RWPE2 (cell line): ENCODE measurements around the gene ANXA9.

Experiments
- ATAC-seq: fragments of 200-7000 bp; cut with Tn5 transposase; 3 replicates; pipeline ENCODE4 v1.9.1; 2021; ENCODE audit warnings: low read depth
- DNase-seq: peaks from one replicate; pipeline ENCODE4 v3.0.0-alpha.2; 2020; ENCODE audit warnings: low spot score
- H3K27ac ChIP-seq: fragments of 450-650 bp; 2 replicates; pipeline ENCODE4 v1.5.1; 2017; ENCODE audit warnings: mild to moderate bottlenecking; ENCODE audit not compliant: poor library complexity, severe bottlenecking
- H3K27me3 ChIP-seq: fragments of 250-450 bp; sonication (Bioruptor Pico); 2 replicates; pipeline ENCODE4 v1.5.1; 2021; ENCODE audit warnings: mild to moderate bottlenecking, moderate library complexity; ENCODE audit not compliant: insufficient read depth, poor library complexity, severe bottlenecking
- H3K36me3 ChIP-seq: fragments of 250-450 bp; sonication (Bioruptor Pico); 2 replicates; pipeline ENCODE4 v1.5.1; 2020; ENCODE audit warnings: low read depth, mild to moderate bottlenecking, moderate library complexity
- H3K4me1 ChIP-seq: fragments of 250-450 bp; sonication (Bioruptor Pico); 2 replicates; pipeline ENCODE4 v1.5.1; 2021; ENCODE audit warnings: mild to moderate bottlenecking, moderate library complexity; ENCODE audit not compliant: insufficient read depth, poor library complexity, severe bottlenecking
- H3K4me3 ChIP-seq: fragments of 250-450 bp; sonication (Bioruptor Pico); 2 replicates; pipeline ENCODE4 v1.5.1; 2021; ENCODE audit warnings: mild to moderate bottlenecking, moderate library complexity; ENCODE audit not compliant: severe bottlenecking
- H3K9me3 ChIP-seq: fragments of 250-450 bp; sonication (Bioruptor Pico); 2 replicates; pipeline ENCODE4 v1.5.1; 2021; ENCODE audit warnings: mild to moderate bottlenecking, moderate library complexity; ENCODE audit not compliant: severe bottlenecking
- TF ChIP-seq, protein P1 (sequence below): fragments of 450-650 bp; IDR thresholded peaks from one replicate; pipeline ENCODE4 v1.5.1; 2017; ENCODE audit warnings: mild to moderate bottlenecking, moderate library complexity; ENCODE audit not compliant: poor library complexity, severe bottlenecking

ANXA9 gene

GRCh38 chr1:151036356-151036755 lies 54.3 kb downstream of the ANXA9 start, which contains the start of gene BNIPL:
BNIPL (plus strand) TSS chr1:151036586; CDS start chr1:151036726, 140 bp downstream.
- no peaks in the 10 kb centered on the region for H3K27me3 ChIP-seq
- TF ChIP-seq, protein P1, sequence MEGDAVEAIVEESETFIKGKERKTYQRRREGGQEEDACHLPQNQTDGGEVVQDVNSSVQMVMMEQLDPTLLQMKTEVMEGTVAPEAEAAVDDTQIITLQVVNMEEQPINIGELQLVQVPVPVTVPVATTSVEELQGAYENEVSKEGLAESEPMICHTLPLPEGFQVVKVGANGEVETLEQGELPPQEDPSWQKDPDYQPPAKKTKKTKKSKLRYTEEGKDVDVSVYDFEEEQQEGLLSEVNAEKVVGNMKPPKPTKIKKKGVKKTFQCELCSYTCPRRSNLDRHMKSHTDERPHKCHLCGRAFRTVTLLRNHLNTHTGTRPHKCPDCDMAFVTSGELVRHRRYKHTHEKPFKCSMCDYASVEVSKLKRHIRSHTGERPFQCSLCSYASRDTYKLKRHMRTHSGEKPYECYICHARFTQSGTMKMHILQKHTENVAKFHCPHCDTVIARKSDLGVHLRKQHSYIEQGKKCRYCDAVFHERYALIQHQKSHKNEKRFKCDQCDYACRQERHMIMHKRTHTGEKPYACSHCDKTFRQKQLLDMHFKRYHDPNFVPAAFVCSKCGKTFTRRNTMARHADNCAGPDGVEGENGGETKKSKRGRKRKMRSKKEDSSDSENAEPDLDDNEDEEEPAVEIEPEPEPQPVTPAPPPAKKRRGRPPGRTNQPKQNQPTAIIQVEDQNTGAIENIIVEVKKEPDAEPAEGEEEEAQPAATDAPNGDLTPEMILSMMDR = no peak
- H3K36me3 ChIP-seq = peaks cover 14% of the 10 kb centered on the region
- no peak for ATAC-seq
- no peaks in the 10 kb centered on the region for H3K4me1 ChIP-seq
- DNase-seq = no peak
- no peak within 1 kb of the TSS for H3K4me3 ChIP-seq
- H3K27ac ChIP-seq = no peak within 1 kb of the TSS
- no peaks in the 10 kb centered on the region for H3K9me3 ChIP-seq

DNA sequence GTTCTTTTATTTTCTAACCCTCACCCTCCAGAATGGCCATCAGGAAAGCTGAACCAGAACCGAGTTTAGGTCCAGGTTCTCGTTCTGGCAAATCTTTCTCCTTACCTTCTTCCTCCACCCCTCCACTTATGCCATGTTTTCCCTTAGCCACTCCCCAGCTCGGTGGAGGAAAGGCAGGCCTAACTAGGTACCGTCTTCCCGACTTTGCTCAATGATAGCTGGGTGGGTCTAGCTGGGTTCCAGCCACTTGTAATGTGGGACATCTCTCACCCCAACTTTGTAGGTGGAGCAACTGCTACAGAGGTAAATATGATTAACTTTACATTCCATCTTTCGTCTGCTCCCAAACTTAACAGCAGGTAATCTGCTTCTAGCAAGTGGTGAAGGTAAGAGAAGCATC lies 54.9 kb downstream of the ANXA9 start:
- Histone ChIP-seq H3K4me1 (no peaks in the 10 kb centered on the region), H3K4me3 (no peak overlapping the region), H3K9me3 (no peaks in the 10 kb centered on the region), H3K27me3 (no peaks in the 10 kb centered on the region), H3K36me3 (peaks cover 9% of the 10 kb centered on the region), H3K27ac (no peak overlapping the region)
- DNase-seq (no peak), ATAC-seq (no peak)
- TF ChIP-seq, protein P1 = no peak

DNA sequence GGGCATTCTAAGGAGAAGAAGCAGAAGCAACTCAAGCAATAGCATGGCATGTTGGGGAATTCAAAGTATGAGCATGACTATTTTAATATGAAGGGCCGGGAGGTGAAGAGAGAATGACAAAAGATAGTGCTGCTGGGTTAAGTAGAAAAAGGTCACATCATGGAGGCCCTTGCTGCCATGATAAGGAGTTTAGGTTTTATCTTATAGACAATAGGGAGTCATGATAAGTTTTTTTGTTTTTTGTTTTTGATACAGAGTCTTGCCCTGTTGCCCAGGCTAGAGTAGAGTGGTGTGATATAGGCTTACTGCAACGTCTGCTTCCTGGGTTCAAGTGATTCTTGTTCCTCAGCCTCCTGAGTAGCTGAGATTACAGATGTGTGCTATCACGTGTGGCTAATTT lies 57.4 kb downstream of the ANXA9 start:
- Histone ChIP-seq H3K9me3 (no peaks in the 10 kb centered on the region), H3K4me3 (no peak overlapping the region), H3K27ac (no peak overlapping the region), H3K27me3 (no peaks in the 10 kb centered on the region), H3K4me1 (no peaks in the 10 kb centered on the region), H3K36me3 (peaks cover under 1% of the 10 kb centered on the region; the same call in 1 of the 2 replicates)
- ATAC-seq (no peak), DNase-seq (no peak)
- TF ChIP-seq, protein P1 = no peak

- Histone ChIP-seq H3K27ac (no peak overlapping the region), H3K4me3 (no peak overlapping the region), H3K27me3 (no peaks in the 10 kb centered on the region), H3K36me3 (no peaks in the 10 kb centered on the region), H3K4me1 (no peaks in the 10 kb centered on the region), H3K9me3 (no peaks in the 10 kb centered on the region)
- DNase-seq (no peak), ATAC-seq (no peak)
- TF ChIP-seq, protein P1 = no peak
Observed at GRCh38 chr1:151043163-151043562, 61.1 kb downstream of the ANXA9 start.
